Lung microvascular endothelial cell (primary cell): ENCODE data around the gene IFTAP. TPM values are rescaled to one million over a fixed set of nuclear protein-coding genes. Genes with fewer than 3 reads are reported as not detected.
"Not testable (repeated sequence)": the region's sequence is repeated elsewhere in the genome, so short reads cannot be mapped to it uniquely, and the experiment has no call there.

Source experiments
- DNase-seq, 2 donors: peaks; one replicate each; pipeline versions ENCODE4 v3.0.0 to v3.0.0-alpha.2; 2010; ENCODE audit warnings: low read depth in 2 of 2
- total RNA-seq: library from RNA; depleted of rRNA; stranded (reverse); fragments of >200 nt; gene quantifications from 2 replicates; pipeline ENCODE4 v1.2.1, GENCODE V29; 2014

The IFTAP gene
- total RNA-seq, 1 donor from 2014 or later, result 27.0 TPM

DNA sequence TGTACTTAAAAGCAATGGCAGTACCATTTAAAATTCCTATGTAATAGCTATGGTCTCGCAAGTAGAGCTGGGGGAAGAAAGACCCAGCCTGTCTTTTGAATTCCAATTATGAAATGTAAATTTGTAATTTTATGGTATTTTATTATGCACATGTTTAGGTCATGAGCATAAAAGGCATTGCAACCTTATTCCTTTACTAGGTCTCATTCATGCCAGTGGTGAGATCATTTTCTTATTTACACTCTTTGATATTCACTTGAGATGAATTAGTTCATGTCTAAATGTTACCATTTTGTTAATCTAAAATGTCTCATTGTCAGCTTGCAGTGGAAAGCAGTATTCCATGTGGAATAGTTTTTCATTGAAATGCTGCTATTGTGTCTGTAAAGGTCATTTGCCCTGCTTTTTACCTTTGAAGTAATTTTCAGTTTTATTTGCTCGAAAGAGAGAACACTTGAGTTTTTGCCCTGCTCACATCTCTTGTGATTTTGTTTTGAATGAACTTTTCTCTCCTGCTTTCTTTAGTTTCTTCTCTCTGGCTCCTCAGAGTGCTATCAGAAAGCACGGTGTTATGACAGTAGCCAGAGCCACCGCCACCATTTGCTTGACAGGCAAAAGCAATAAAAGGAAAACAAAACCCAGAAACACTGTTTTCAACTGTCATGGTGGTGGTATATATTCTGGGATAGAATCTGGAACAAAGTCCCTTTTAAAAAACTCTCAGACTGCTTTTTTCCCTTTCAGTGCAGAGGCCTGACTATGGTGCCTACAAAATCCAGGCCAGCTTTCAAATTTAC is 41.0 kb downstream of the IFTAP start:
- no peak for DNase-seq

DNA sequence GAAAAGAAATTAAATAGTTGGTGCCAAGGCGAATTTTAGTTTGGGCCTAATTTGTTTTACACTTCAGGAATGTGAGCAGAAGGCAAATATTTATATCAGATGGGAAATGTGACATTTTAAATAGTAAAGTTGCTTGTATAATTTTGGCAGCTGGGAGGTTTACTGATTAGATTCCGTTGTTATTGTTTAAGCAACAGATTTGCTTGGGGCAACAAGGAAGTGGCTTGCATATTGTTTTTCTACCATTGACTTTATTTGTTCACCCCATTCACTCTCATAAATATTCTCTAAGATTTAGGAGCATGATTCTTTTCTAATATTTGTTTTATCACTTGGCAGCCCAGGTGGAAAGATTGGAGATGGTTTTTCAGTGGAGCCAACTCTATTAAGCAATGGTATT is 44.3 kb downstream of the IFTAP start:
- no peak for DNase-seq

- DNase-seq, result peak; percentile 31 to 74
Measured at GRCh38 chr11:36657610-36658267, 63.4 kb downstream of the IFTAP start.

DNA sequence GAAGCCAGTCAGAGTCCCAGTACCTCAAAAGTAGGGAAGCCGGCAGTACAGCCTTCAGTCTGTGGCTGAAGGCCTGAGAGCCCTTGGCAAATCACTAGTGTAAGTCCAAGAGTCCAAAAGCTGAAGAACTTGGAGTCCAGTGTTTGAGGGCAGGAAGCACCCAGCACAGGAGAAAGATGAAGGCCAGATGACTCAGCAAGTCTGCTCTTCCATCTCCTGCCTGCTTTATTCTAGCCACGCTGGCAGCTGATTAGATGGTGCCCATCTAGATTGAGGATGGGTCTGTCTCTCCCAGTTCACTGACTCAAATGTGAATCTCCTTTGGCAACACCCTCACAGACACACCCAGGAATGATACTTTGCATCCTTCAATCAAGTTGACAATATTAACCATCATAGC is 67.1 kb downstream of the IFTAP start:
- not testable (repeated sequence) for DNase-seq

GRCh38 chr11:36672815-36673450 is 78.6 kb downstream of the IFTAP start:
- DNase-seq, result peak; percentile 60 to 64

DNA sequence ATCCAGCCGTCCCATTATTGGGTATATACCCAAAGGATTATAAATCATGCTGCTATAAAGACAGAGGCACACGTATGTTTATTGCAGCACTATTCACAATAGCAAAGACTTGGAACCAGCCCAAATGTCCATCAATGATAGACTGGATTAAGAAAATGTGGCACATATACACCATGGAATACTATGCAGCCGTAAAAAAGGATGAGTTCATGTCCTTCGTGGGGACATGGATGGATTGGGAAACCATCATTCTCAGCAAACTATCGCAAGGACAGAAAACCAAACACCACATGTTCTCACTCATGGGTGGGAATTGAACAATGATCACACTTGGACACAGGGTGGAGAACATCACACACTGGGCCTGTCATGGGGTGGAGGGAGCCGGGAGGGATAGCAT is 85.2 kb downstream of the IFTAP start:
- not testable (repeated sequence) for DNase-seq

GRCh38 chr11:36683818-36684217 is 89.5 kb downstream of the IFTAP start:
- DNase-seq, result no peak

DNA sequence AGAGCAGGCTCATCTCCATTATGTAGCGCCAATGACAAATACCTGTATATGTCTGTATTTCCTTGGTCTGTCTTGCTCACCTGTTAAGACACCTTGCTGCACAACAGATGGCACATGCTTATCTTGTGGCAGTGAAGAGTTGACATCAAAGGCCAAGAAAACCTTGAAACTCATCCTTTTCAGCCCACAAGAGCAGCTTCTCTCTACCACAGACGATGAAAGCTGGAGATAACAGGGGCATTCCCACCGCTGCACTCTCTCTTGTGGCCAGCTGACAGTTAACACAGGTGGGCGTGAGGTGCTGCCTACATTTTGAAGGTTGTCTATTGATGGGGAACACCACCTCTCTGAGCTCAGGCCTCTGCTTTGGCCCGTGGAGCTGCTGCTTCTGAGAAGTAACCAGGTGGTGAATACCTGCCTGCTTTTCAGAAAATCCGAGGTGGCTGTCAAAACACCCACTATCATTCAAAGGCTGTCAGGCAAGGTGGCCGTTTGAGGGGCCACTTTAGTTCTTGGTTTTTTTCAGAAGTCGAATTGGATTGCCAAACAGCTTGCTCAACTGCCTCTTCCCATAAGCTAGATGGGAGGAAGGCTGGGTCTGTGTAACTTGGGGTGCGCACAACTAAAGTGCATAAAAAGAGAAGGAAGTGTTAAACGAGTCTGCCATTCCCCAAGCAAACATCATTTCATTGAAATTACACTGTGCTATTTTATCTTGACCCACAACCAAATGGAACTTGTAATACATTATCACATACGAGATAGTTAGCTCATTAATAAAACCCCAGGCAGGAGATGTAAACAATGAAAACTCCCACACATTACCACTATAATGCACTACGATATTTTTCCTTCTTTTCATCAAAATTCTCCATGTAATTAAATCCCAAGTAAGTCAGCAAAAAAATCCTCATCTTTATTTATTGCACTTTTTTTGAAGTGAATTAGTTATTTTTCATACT is 90.8 kb downstream of the IFTAP start:
- no peak for DNase-seq

DNA sequence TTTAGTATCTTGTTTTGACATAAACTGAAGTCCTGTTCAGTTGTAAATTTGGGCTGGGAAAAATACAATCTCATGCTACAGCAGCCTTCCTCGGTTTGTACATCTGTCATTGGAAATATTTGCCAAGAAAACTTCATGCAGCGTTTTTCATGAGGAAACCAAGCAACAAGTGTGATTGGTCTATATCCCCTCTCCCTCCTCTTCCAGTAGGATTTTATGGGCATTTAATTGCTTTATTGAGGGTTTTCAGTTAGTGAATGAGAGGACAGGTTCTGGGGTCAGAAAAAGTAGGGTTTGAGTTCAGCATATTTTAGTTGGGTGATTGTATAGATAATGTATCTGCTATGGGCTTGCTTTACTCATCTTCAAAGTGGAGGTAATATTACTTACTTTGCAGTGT is 93.8 kb downstream of the IFTAP start:
- no peak for DNase-seq

GRCh38 chr11:36688571-36689291 is 94.4 kb downstream of the IFTAP start:
- DNase-seq, result no peak

GRCh38 chr11:36689442-36689841 is 95.1 kb downstream of the IFTAP start:
- DNase-seq, result no peak

- no peak for DNase-seq
Measured at GRCh38 chr11:36692704-36693103, 98.4 kb downstream of the IFTAP start.

DNA sequence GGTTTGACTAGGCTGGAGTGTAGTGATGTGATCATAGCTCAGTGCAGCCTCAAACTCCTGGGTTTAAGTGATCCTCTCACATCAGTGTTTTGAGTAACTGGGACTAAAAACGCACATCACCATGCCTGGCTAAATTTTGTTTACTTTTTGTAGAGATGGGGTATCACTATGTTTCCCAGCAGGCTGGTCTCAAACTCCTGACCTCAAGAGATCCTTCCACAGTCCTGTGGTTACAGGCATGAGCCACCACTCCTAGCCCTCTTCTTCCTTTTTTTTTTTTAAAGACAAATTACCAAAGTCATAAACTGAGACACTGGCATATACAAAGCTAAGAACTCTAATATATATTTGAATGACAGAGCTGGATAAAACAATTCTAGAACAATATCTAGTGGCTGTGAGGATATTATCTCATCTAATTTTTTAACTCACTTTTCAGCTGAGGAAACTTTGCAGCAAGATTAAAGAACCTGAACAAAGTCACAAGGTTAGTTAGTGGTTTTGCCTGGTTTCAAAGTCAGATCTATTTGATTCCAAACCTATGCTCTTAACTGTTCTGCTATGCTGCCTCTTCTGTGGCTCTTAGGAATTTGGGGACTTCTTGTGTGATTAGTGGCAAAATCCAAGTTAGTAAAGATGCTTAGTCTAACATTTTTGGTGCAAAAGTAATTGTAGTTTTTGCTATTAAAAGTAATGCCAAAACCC is 99.0 kb downstream of the IFTAP start:
- DNase-seq, result no peak

DNA sequence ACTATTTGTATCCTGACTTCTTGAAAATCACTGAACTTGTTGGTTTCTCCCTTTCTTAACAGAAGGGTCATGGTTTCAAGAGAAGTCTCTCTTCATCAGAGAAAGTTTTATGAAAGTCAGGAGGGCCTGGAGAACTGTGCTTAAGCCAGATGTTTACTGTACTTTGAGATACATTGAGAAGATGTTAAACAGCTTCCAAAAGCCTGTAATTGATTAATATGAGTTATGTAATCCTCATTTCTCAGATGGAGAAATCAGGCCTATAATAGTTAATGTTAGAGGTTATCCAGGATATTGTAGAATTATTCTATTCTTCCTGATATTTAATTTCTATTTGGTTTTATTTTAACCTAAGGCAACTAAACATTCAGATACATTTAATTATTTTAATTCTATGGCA is 100.8 kb downstream of the IFTAP start:
- DNase-seq, result no peak

- no peak for DNase-seq
Measured at GRCh38 chr11:36695571-36695970, 101.3 kb downstream of the IFTAP start.

- no peak for DNase-seq
Measured at GRCh38 chr11:36696550-36696949, 102.2 kb downstream of the IFTAP start.

- DNase-seq, result no peak
Measured at GRCh38 chr11:36699271-36699670, 105.0 kb downstream of the IFTAP start.

DNA sequence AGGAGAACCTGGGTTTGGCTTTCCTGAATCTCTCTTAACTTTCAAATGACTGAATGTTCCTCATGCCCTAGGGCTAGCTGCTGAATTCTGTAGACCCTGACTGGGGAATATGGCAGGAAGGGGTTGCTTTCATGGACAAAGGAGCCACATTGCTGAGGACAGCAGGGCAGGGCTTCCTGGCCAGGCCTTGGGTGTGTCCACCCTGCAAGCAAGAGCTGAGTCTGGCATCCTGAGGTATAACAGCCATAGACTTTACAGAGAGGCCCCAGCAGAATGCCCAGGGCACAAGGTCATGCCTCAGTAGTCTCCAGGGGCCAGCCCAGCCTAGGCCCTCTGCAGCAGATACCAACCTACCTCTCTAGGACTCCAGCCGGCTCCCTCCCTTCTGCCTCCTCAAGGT is 105.9 kb downstream of the IFTAP start:
- DNase-seq, result no peak

GRCh38 chr11:36702330-36703054 is 108.2 kb downstream of the IFTAP start:
- peak; percentile 64 to 79 for DNase-seq

DNA sequence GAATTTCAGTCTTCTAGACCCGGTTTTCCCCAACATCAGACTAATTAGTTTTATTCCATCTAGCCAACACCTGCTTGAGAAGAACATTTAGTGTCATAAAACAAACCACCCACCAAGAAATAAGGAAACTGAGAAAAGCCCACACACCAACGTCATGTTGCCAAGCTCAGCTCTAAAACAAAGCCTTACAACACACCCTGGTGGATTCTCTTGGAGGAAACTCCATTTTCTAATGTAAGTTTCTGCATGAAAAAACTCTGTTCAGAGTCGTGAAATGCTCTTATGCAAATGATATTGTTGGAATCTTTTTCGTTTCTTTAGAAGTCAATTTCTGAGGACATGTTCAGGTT is 108.7 kb downstream of the IFTAP start:
- DNase-seq, result no peak
